B cell (primary cell): ENCODE measurements around the gene GJA9. TPM values are rescaled to one million over a fixed set of nuclear protein-coding genes. Genes with fewer than 3 reads are reported as not detected.

Experiments
- ATAC-seq: fragments of 200-7000 bp; cut with Tn5 transposase; one replicate; pipeline ENCODE4 v1.10.0; 2021; ENCODE audit warnings: low read depth, mild to moderate bottlenecking, moderate number of reproducible peaks, moderate library complexity
- CTCF ChIA-PET: fragments of 350-600 bp; sonication (Branson Sonifier 250); formaldehyde crosslinking; loops from one replicate; lab custom pipeline; 2021; ENCODE audit warnings: antibody characterized with exemption, inconsistent platforms; lab: Charles Lee
- POLR2A ChIA-PET: fragments of 350-600 bp; sonication (Branson Sonifier 250); formaldehyde crosslinking; loops from one replicate; lab custom pipeline; 2021; ENCODE audit warnings: antibody characterized with exemption; lab: Charles Lee
- DNase-seq: peaks from one replicate; pipeline ENCODE4 v3.0.0; 2013
- H2AFZ ChIP-seq: 2 replicates; pipeline ENCODE4 v1.6.1; 2012; ENCODE audit warnings: mild to moderate bottlenecking, low read depth, low read length; ENCODE audit not compliant: insufficient read depth, poor library complexity, severe bottlenecking
- H3K27ac ChIP-seq, 2 donors: 1 replicate in 1 of 2; 2 replicates in 1 of 2; pipeline ENCODE4 v1.5.1; 2012 to 2013; ENCODE audit warnings: low read length in 2 of 2, mild to moderate bottlenecking in 2 of 2, moderate library complexity in 1 of 2
- H3K27me3 ChIP-seq, 4 experiments: fragments of 200-600 bp in 1 of 4; sonication (generic) in 1 of 4; replicated peaks in 1 of 4; 1 replicate in 2 of 4; 2 replicates in 2 of 4; pipeline versions ENCODE4 v1.6.1 to v1.7.0; 2013 to 2016; ENCODE audit warnings: low read length in 3 of 4, mild to moderate bottlenecking in 2 of 4, mixed read lengths in 1 of 4, moderate library complexity in 1 of 4; ENCODE audit not compliant: insufficient read depth in 4 of 4, control insufficient read depth in 3 of 4; ENCODE audit errors: control extremely low read depth in 1 of 4
- H3K36me3 ChIP-seq, 2 experiments: replicated peaks in 1 of 2; 1 replicate in 1 of 2; 2 replicates in 1 of 2; pipeline versions ENCODE4 v1.6.1 to v1.7.1; 2013; ENCODE audit warnings: low read length in 1 of 2; ENCODE audit not compliant: insufficient read depth in 2 of 2, control insufficient read depth in 1 of 2; ENCODE audit errors: control extremely low read depth in 1 of 2, extremely low read depth in 1 of 2
- H3K4me1 ChIP-seq, 2 donors: fragments of 200-600 bp in 1 of 2; sonication (generic) in 1 of 2; 1 replicate in 1 of 2; 2 replicates in 1 of 2; pipeline versions ENCODE4 v1.5.1 to v1.6.1; 2013 to 2017; ENCODE audit warnings: low read length in 2 of 2; ENCODE audit not compliant: control insufficient read depth in 2 of 2, insufficient read depth in 2 of 2
- H3K4me2 ChIP-seq: replicated peaks from 2 replicates; pipeline ENCODE3; 2012; ENCODE audit warnings: mild to moderate bottlenecking, low read depth, low read length; ENCODE audit not compliant: poor library complexity, severe bottlenecking
- H3K4me3 ChIP-seq, 5 experiments: fragments of 200-600 bp in 1 of 5; sonication (generic) in 1 of 5; 1 replicate in 3 of 5; 2 replicates in 2 of 5; pipeline versions ENCODE4 v1.5.1 to v1.7.0; 2011 to 2016; ENCODE audit warnings: low read length in 4 of 5, mild to moderate bottlenecking in 4 of 5, low read depth in 2 of 5, control low read depth in 1 of 5, moderate library complexity in 1 of 5; ENCODE audit not compliant: insufficient read depth in 1 of 5; ENCODE audit errors: control extremely low read depth in 1 of 5, extremely low read depth in 1 of 5
- H3K79me2 ChIP-seq: fragments of 200-600 bp; sonication (generic); one replicate; pipeline ENCODE4 v1.6.0; 2016; ENCODE audit warnings: low read length; ENCODE audit not compliant: control insufficient read depth, insufficient read depth
- H3K9ac ChIP-seq: fragments of 200-600 bp; sonication (generic); 2 replicates; pipeline ENCODE4 v1.6.1; 2017; ENCODE audit warnings: mild to moderate bottlenecking, low read length, moderate library complexity
- H3K9me3 ChIP-seq, 3 donors: one replicate each; pipeline versions ENCODE4 v1.6.1 to v1.7.1; 2013; ENCODE audit warnings: low read length in 2 of 3; ENCODE audit not compliant: control insufficient read depth in 2 of 3, insufficient read depth in 1 of 3; ENCODE audit errors: control extremely low read depth in 1 of 3
- H4K20me1 ChIP-seq: 2 replicates; pipeline ENCODE4 v1.6.0; 2012; ENCODE audit warnings: mild to moderate bottlenecking, low read length; ENCODE audit not compliant: insufficient read depth, control insufficient read depth, poor library complexity, severe bottlenecking
- H3K27ac Mint-ChIP-seq: one replicate; pipeline ENCODE4 v1.8.0; 2021; ENCODE audit warnings: mixed read lengths
- H3K27me3 Mint-ChIP-seq: one replicate; pipeline ENCODE4 v1.8.0; 2021; ENCODE audit warnings: mixed read lengths
- H3K4me1 Mint-ChIP-seq: one replicate; pipeline ENCODE4 v1.8.0; 2021; ENCODE audit warnings: mixed read lengths
- H3K4me3 Mint-ChIP-seq: one replicate; pipeline ENCODE4 v1.8.0; 2021; ENCODE audit warnings: mixed read lengths
- H3K9me3 Mint-ChIP-seq: one replicate; pipeline ENCODE4 v1.8.0; 2022; ENCODE audit warnings: mixed read lengths; ENCODE audit not compliant: insufficient read depth
- CTCF ChIP-seq: fragments of 200-600 bp; IDR thresholded peaks from one replicate; pipeline ENCODE4 v1.8.0; 2022; ENCODE audit warnings: antibody characterized with exemption, mild to moderate bottlenecking
- EZH2 ChIP-seq: IDR thresholded peaks from 2 replicates; pipeline ENCODE4 v1.6.1; 2012; ENCODE audit warnings: borderline replicate concordance, low read depth, mild to moderate bottlenecking, moderate library complexity, low read length; ENCODE audit not compliant: insufficient read depth, poor library complexity, severe bottlenecking
- WGBS: methylation state at CpG from one replicate; pipeline ENCODE4 v1.1.5; 2013; ENCODE audit warnings: missing lambda C conversion rate; ENCODE audit not compliant: insufficient coverage; 5-methylcytosine and 5-hydroxymethylcytosine counted together
- intact Hi-C: fragments of 100-400 bp; cut with micrococcal nuclease; formaldehyde crosslinking; loops from one replicate; pipeline ENCODE4 v1.10.0; 2022
- polyA plus RNA-seq: library from polyadenylated mRNA; depleted of rRNA; stranded (reverse); fragments of >200 nt; gene quantifications from 2 replicates; pipeline ENCODE4 v1.2.3, GENCODE V29; 2012
- total RNA-seq, 2 donors: library from RNA; stranded (reverse); fragments of 120-200 nt in 1 of 2; gene quantifications; 1 replicate in 1 of 2; 2 replicates in 1 of 2; pipeline versions ENCODE4 v1.2.3 to v1.2.4, GENCODE V29; 2013 to 2022

Gene GJA9
- total and polyA plus RNA-seq, 2 donors (not counting 1 experiment from before 2014, with no cell fraction given), result not detected

- whole genome bisulfite sequencing, result 92% methylated on average over 9 of the region's 9 CpGs
Observed at GRCh38 chr1:38888423-38889333, 7.3 kb upstream of the GJA9 start.

More at GRCh38 chr1:38888423-38889333, 7.3 kb upstream of the GJA9 start:
- TF ChIP-seq EZH2 (no peak), CTCF (no peak)
- H3K27ac Mint-ChIP-seq, result no peak overlapping the region
- no peaks in the 10 kb centered on the region for H3K9me3 Mint-ChIP-seq
- DNase-seq (no peak), ATAC-seq (no peak)
- Histone ChIP-seq H3K4me1 (no peaks in the 10 kb centered on the region), H3K9me3 (no peaks in the 10 kb centered on the region), H3K4me2 (no peak overlapping the region), H2AFZ (no peak overlapping the region), H3K27me3 (no peaks in the 10 kb centered on the region), H3K36me3 (no peaks in the 10 kb centered on the region), H3K4me3 (no peak overlapping the region), H4K20me1 (no peaks in the 10 kb centered on the region), H3K79me2 (no peaks in the 10 kb centered on the region), H3K9ac (no peak overlapping the region), H3K27ac (no peak overlapping the region)
- intact Hi-C loops, result no loop called here
- ChIA-PET POLR2A (no interaction called here), CTCF (interaction anchor here (0.6 kb wide), 1 partner anchor 52 kb away, joined by 3 read pairs; no protein-coding TSS in a partner anchor)
- no peaks in the 10 kb centered on the region for H3K27me3 Mint-ChIP-seq
- H3K4me1 Mint-ChIP-seq, result no peaks in the 10 kb centered on the region
- no peak overlapping the region for H3K4me3 Mint-ChIP-seq
